IPS-20b (cell line): ENCODE data around the gene WIZ.
"Not testable (repeated sequence)": the region's sequence is repeated elsewhere in the genome, so short reads cannot be mapped to it uniquely, and the experiment has no call there.

Experiments used
- H3K27ac ChIP-seq: one replicate; pipeline ENCODE4 v1.5.1; 2013; ENCODE audit warnings: low read length
- H3K27me3 ChIP-seq: 2 replicates; pipeline ENCODE4 v1.6.1; 2013; ENCODE audit warnings: mild to moderate bottlenecking, low read length, inconsistent platforms; ENCODE audit not compliant: insufficient read depth
- H3K36me3 ChIP-seq: 2 replicates; pipeline ENCODE4 v1.6.1; 2013; ENCODE audit warnings: low read depth, mild to moderate bottlenecking, inconsistent platforms, low read length, moderate library complexity; ENCODE audit not compliant: insufficient read depth
- H3K4me1 ChIP-seq: 2 replicates; pipeline ENCODE4 v1.6.1; 2013; ENCODE audit warnings: mild to moderate bottlenecking, control low read depth, inconsistent platforms, low read length, moderate library complexity; ENCODE audit not compliant: insufficient read depth
- H3K4me3 ChIP-seq: 2 replicates; pipeline ENCODE4 v1.5.1; 2013; ENCODE audit warnings: mild to moderate bottlenecking, low read length, inconsistent platforms
- H3K9ac ChIP-seq: 2 replicates; pipeline ENCODE4 v1.6.1; 2013; ENCODE audit warnings: low read depth, mild to moderate bottlenecking, inconsistent platforms, low read length, moderate library complexity
- H3K9me3 ChIP-seq: 2 replicates; pipeline ENCODE4 v1.6.1; 2013; ENCODE audit warnings: mild to moderate bottlenecking, low read depth, low read length, inconsistent platforms; ENCODE audit not compliant: insufficient read depth

The WIZ gene, protein sequence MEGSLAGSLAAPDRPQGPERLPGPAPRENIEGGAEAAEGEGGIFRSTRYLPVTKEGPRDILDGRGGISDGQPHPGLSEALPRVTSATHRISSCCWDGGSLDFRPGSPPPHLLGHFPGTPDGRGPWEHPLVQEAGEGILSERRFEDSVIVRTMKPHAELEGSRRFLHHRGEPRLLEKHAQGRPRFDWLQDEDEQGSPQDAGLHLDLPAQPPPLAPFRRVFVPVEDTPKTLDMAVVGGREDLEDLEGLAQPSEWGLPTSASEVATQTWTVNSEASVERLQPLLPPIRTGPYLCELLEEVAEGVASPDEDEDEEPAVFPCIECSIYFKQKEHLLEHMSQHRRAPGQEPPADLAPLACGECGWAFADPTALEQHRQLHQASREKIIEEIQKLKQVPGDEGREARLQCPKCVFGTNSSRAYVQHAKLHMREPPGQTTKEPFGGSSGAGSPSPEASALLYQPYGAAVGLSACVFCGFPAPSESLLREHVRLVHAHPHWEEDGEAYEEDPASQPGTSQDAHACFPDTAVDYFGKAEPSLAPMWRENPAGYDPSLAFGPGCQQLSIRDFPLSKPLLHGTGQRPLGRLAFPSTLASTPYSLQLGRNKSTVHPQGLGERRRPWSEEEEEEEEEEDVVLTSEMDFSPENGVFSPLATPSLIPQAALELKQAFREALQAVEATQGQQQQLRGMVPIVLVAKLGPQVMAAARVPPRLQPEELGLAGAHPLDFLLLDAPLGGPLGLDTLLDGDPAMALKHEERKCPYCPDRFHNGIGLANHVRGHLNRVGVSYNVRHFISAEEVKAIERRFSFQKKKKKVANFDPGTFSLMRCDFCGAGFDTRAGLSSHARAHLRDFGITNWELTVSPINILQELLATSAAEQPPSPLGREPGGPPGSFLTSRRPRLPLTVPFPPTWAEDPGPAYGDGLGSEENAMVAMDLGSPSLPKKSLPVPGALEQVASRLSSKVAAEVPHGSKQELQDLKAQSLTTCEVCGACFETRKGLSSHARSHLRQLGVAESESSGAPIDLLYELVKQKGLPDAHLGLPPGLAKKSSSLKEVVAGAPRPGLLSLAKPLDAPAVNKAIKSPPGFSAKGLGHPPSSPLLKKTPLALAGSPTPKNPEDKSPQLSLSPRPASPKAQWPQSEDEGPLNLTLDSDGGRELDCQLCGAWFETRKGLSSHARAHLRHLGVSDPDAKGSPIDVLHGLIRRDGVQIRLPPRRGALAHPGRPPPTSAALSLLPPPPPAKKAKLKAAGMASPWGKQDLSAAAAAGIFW (N-terminal part only)

DNA sequence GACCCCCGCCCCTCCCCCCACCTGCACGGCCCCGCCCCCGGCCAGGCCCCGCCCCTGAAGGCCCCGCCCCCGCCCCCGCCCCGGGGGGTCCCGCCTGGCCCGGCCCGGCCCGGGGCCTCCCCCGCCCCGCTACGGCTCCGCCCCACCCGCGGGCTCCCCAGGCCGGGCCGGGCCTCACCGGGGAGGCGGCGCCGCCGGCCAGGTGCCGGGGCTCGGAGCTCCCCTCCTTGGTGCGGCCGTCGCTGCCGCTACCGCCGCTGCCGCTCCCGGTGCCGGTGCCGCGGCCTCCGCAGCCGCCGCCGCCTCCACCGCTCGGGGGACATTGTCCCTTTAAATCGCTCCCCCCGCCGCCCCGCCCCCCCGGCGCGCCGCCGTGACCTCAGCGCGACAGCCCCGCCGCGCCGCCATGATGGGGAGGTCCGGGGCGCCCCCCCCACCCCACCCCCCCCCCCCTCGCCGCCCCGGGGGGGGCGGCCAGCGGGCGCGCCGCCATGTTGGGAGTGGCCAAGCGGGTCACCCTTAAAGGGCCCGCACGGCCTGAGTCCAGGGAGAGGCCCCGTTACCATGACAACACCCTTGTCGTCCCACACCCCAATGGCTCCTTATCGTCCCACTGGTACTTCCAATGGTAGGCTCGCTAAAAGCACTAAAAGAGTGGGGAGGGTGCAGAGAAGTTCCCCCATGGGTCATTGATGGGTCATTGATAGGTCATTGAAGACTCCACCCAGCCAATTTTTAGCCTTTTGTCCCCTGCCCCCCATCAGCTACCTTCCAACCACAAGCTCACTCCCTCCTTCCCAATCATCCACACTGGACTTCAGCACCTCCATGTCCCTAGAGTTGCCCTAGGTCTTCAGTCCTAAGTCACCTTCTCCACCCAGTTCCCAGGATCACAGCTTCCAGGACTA lies at the start of gene WIZ:
Gene WIZ, minus strand, starts transcription at position 337 of the 908 bp plus-strand sequence. CDS start 1,649 bp downstream, outside the sequence.
- peaks cover 24% of the 10 kb centered on the region for H3K27me3 ChIP-seq
- no peaks in the 10 kb centered on the region; the same call in 1 of the 2 replicates for H3K4me1 ChIP-seq
- H3K27ac ChIP-seq, result no peak within 1 kb of the TSS
- peak within 1 kb of the TSS; percentile 74 for H3K4me3 ChIP-seq
- no peak within 1 kb of the TSS for H3K9ac ChIP-seq
- H3K36me3 ChIP-seq, result no peaks in the 10 kb centered on the region
- no peaks in the 10 kb centered on the region for H3K9me3 ChIP-seq

DNA sequence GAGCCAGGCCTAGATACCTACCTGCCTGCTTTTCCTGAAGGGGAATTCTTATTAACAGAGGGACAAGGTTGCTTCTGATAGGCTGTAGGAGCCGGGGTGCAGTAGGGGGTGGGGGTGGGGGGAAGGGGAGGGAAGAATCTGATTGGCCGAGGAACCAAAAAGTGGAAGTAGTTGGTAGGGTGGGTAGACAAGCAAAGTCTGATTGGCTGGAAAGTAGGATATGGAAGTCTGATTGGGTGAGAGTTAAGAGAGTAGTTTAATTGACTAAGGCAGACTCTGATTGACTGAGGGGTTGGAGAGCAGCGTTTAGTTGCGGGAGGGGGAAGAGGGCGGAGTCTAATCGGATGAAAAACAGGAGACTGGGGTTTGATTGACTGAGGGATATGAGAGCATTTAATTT lies 49.2 kb upstream of the WIZ start:
- no peak overlapping the region for H3K27ac ChIP-seq
- H3K4me3 ChIP-seq, result no peak overlapping the region
- H3K4me1 ChIP-seq, result no peaks in the 10 kb centered on the region
- H3K9me3 ChIP-seq, result peaks cover 56% of the 10 kb centered on the region
- no peak overlapping the region for H3K9ac ChIP-seq
- H3K27me3 ChIP-seq, result no peaks in the 10 kb centered on the region
- no peaks in the 10 kb centered on the region for H3K36me3 ChIP-seq

DNA sequence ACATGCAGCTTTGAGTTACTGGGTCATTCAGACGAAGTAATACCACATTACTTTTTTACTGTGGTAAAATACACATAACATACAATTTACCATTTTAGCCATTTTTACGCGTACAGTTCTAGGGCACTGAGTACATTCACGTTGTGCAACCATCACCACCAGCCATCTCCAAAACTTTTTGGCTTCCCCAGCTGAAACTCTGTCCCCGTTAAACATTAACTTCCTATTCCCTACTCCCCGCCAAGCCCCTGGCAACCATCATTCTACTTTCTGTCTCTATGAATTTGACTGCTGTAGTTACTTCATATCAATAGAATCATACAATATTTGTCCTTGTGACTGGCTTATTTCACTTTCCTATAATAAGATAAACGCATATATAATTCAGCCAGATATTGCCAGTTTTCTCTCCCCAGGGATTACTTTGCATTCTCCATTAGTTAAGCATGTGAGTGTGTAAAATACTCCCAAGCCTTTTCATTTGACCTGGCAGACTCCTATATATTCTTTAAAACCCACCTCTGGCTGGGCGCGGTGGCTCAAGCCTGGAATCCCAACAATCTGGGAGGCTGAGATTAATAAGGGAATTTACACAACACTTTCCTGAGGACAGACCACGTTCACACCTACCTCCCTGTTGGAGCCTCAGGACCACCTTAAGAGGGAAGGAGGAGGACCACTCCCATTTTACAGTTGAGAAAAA lies 48.6 kb upstream of the WIZ start:
- no peak overlapping the region for H3K27ac ChIP-seq
- H3K4me1 ChIP-seq, result no peaks in the 10 kb centered on the region
- no peaks in the 10 kb centered on the region for H3K27me3 ChIP-seq
- H3K4me3 ChIP-seq, result no peak overlapping the region
- H3K36me3 ChIP-seq, result no peaks in the 10 kb centered on the region
- H3K9ac ChIP-seq, result no peak overlapping the region
- peaks cover 51% of the 10 kb centered on the region for H3K9me3 ChIP-seq

DNA sequence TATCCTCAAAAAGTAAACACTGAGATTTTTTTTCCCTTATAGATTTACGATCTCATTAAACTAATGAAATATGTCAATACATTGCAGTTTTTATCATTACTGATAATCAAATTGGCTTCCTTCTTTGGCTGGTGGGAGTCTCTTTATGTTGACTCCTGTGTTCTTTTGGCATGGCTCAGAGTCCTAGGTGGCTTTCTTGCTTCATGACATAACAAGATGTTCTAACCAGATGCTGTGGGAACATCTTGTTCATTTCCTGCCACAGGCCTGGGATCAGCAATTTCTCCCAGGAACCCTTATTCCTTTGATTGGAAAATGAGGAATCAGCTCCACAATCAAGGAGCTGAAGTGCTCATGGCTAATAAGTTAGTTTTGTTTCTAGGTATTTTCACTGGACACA lies 45.4 kb upstream of the WIZ start:
- Histone ChIP-seq H3K4me1 (no peaks in the 10 kb centered on the region), H3K9ac (no peak overlapping the region), H3K27ac (no peak overlapping the region), H3K36me3 (no peaks in the 10 kb centered on the region), H3K4me3 (no peak overlapping the region), H3K27me3 (no peaks in the 10 kb centered on the region), H3K9me3 (peaks cover 30% of the 10 kb centered on the region)

DNA sequence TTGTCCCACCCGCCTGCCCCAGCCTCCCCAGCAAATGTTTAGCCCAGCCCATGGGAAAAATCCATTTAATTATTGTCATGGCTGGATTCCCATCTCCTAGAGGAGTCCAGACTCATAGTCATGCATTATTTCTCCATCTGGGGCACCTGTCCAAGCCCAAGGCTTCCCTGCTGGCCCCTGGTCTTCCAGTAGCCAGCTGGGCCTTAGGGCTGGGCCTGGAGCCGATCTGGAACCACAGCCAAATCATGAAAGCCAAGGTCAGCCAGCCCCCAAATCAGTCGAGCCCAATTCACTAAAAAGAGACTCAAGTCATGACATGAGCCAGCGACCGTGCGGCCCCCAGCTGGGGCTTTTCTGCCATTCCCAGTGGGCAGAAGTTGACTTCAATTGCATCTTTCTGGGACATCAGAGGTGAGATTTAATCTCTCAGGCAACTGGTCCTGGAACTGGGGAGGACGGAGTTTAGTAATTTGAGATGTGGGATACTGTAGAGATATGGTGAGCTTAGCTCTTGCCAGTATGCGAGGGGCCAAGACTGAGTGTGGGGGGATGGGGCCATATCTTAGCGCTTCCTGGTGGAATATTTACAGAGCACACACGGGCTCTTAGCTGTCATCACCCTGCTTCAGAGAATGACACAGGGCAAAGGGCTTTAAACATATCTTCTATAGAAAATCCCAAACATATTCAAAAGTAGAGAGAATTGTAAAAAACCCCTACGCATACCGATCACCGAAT lies 38.9 kb upstream of the WIZ start:
- no peak overlapping the region for H3K27ac ChIP-seq
- H3K4me1 ChIP-seq, result no peaks in the 10 kb centered on the region
- H3K36me3 ChIP-seq, result no peaks in the 10 kb centered on the region
- H3K27me3 ChIP-seq, result no peaks in the 10 kb centered on the region
- H3K9ac ChIP-seq, result no peak overlapping the region
- H3K4me3 ChIP-seq, result no peak overlapping the region
- H3K9me3 ChIP-seq, result peaks cover 40% of the 10 kb centered on the region

DNA sequence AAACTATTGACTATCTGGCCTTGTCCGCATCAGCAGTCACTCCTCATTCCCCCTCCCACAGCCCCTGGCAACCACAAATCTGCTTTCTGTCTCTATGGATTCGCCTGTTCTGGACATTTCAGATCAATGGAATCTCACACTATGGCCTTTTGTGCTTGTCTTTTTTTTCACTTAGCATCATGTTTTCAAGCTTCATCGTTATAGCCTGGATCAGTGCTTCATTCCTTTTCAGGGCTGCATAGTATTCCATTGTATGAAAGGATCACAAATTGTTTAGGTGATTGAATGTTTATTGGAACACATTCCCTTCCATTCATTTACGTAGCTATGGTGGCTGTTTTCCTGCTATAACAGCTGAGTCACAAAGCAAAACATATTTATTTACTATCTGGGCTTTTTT lies 37.3 kb upstream of the WIZ start:
- H3K36me3 ChIP-seq, result no peaks in the 10 kb centered on the region
- no peak overlapping the region for H3K4me3 ChIP-seq
- H3K9ac ChIP-seq, result no peak overlapping the region
- no peaks in the 10 kb centered on the region for H3K4me1 ChIP-seq
- H3K27me3 ChIP-seq, result no peaks in the 10 kb centered on the region
- H3K9me3 ChIP-seq, result peaks cover 49% of the 10 kb centered on the region
- H3K27ac ChIP-seq, result no peak overlapping the region

DNA sequence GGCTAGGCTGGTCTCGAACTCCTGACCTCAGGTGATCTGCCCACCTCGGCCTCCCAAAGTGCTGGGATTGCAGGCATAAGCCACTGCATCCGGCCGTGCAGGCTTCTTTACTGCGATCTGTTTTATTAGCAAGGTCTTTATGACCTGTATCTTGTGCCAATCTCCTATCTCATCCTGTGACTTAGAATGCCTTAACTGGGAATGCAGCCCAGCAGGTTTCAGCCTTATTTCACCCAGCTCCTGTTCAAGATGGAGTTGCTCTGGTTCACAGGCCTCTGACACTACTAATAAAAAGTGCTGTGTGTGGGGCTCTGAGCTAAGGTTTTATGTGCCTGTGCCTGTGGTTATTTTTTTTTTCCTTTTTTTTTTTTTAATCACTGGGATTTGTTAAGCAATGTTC lies 36.0 kb upstream of the WIZ start:
- H3K36me3 ChIP-seq, H3K9ac ChIP-seq, H3K4me3 ChIP-seq, H3K27me3 ChIP-seq, H3K27ac ChIP-seq, H3K4me1 ChIP-seq: not testable (repeated sequence)
- peaks cover 52% of the 10 kb centered on the region for H3K9me3 ChIP-seq

DNA sequence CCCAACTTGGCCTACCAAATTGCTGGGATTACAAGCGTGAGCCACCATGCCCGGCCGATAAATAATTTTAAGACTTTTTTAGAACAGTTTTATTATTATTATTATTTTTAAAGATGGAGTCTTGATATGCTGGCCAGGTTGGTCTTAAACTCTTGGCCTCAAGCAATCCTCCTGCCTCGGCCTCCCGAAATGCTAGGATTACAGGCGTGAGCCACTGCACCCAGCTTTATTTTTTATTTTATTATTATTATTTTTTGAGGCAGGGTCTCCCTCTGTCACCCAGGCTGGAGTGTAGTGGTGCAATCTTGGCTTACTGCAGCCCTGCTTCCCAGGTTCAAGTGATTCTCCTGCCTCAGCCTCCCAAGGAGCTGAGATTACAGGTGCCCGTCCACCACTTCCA lies 31.2 kb upstream of the WIZ start:
- H3K27ac ChIP-seq, H3K36me3 ChIP-seq, H3K4me1 ChIP-seq, H3K9ac ChIP-seq, H3K27me3 ChIP-seq, H3K4me3 ChIP-seq: not testable (repeated sequence)
- H3K9me3 ChIP-seq, result peaks cover 51% of the 10 kb centered on the region

DNA sequence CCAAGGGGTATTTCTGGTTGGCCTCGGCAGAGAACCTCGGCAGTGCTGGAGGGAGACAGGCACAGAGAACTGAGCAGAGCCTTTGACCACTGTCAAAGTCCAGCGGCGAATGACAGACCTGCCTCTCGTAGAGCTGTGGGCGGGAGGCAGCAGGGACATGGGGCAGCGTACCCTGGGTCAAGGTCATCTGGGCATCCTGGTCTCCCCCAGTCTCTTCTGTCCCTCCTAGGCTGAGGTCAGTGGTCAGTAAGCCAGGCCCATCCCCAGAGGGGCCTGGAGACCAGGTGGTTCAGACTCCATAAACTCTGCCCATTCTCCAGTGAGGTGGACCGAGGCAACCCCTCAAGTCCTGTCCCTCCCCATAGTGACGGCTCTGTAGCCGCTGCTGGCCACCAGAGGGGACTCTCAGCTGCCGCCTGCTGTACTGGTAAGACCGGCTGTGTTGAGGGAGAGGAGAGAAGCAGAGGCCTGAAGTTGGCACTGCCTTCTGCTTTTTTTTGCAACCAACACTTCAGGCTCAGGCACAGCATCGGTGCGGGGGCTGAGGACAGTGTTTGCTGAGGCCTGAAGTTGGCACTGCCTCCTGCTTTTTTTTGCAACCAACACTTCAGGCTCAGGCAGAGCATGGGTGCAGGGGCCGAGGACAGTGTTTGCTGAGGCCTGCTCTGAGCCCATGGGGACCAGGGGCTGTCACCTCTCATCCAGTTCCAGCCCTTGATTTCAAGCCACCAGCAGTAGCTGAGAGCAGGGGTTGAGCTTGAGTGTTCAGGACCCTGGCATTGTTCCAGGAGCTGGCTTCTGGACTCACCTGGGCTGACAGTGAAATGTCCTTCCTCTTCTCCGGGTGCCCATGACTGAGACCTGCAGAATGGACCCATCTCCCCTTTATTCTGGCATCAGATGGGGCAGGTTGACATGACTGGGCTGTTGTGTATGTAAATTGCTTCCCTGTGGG lies 29.9 kb upstream of the WIZ start, which contains the start of gene PGLYRP2:
Gene PGLYRP2, minus strand, starts transcription at position 111 of the 955 bp plus-strand sequence. CDS start 130 bp downstream, outside the sequence.
- H3K36me3 ChIP-seq, result no peaks in the 10 kb centered on the region
- H3K4me1 ChIP-seq, result no peaks in the 10 kb centered on the region
- H3K4me3 ChIP-seq, result no peak within 1 kb of the TSS
- no peak within 1 kb of the TSS for H3K27ac ChIP-seq
- peaks cover 61% of the 10 kb centered on the region for H3K9me3 ChIP-seq
- no peaks in the 10 kb centered on the region for H3K27me3 ChIP-seq
- H3K9ac ChIP-seq, result no peak within 1 kb of the TSS
